Esophagus squamous epithelium (tissue), 4 donors: Measurements from ENCODE around the gene ZFAND3.

Experiments used
- POLR2A ChIP-seq, 4 donors: fragments of 450-650 bp; IDR thresholded peaks; one replicate each; pipeline ENCODE4 v1.6.1; 2017; ENCODE audit warnings: antibody characterized with exemption in 4 of 4, mild to moderate bottlenecking in 4 of 4, moderate library complexity in 3 of 4
- TF ChIP-seq, protein P1 (sequence below), 6 experiments: fragments of 450-650 bp in 4 of 6; fragments of 200-600 bp in 2 of 6; sonication (generic) in 2 of 6; IDR thresholded peaks; one replicate each; pipeline ENCODE4 v1.5.1; 2016 to 2019; ENCODE audit warnings: antibody characterized with exemption in 6 of 6, mild to moderate bottlenecking in 4 of 6, moderate library complexity in 4 of 6

DNA sequence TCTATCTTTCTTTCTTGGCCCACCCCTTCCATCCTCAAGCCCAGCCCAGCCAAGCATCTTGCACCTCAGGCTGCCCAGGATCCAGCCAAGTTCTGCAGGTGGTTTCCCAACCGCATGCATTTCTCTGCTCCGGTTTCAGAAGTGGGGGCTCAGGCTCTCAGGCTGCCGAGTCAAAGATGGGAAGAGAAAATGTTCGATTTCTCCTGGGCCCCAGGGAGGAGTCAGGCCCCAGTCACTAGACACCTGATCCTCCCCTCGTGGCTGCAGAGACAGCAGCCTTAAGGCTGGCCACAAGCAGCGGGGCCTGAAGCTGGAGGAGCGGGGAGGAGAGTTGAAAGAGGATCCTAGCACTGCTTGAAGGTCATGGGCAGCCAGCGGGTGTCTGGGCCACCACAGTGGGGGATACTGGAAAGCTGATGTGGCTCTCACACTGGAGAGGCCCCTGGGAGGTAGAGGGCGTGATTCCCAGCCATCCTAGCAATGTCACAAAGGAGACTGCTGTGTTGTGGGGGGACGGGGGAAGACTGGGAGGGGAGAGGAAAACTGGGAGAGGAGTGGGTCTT, 42.2 kb upstream of the ZFAND3 start:
- TF ChIP-seq, protein P1, sequence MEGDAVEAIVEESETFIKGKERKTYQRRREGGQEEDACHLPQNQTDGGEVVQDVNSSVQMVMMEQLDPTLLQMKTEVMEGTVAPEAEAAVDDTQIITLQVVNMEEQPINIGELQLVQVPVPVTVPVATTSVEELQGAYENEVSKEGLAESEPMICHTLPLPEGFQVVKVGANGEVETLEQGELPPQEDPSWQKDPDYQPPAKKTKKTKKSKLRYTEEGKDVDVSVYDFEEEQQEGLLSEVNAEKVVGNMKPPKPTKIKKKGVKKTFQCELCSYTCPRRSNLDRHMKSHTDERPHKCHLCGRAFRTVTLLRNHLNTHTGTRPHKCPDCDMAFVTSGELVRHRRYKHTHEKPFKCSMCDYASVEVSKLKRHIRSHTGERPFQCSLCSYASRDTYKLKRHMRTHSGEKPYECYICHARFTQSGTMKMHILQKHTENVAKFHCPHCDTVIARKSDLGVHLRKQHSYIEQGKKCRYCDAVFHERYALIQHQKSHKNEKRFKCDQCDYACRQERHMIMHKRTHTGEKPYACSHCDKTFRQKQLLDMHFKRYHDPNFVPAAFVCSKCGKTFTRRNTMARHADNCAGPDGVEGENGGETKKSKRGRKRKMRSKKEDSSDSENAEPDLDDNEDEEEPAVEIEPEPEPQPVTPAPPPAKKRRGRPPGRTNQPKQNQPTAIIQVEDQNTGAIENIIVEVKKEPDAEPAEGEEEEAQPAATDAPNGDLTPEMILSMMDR (IDR thresholded peaks at IDR 0.05): no peak
- no peak for TF ChIP-seq POLR2A (IDR thresholded peaks at IDR 0.05)
